ENCODE measurements around the gene ZCCHC24.

The ZCCHC24 gene

GRCh38 chr10:79409038-79409725, 36.2 kb downstream of the ZCCHC24 start:
- no CpG with 5 or more reads among the region's 6 CpGs for WGBS (ENCODE audit: extremely low coverage, insufficient coverage, low lambda C conversion rate)
- peaks cover 3% of the 10 kb centered on the region for H3K4me1 ChIP-seq (ENCODE audit: control insufficient read depth, low read depth, low read length)
- no peak overlapping the region for H4K5ac ChIP-seq (ENCODE audit: low read length)
- H3K27ac ChIP-seq (ENCODE audit: low read depth, low read length) = no peak overlapping the region
- no peak overlapping the region for H3K9ac ChIP-seq (ENCODE audit: low read length)
- no peaks in the 10 kb centered on the region for H3K79me2 ChIP-seq (ENCODE audit: control insufficient read depth, insufficient read depth, low read length)
- no peak overlapping the region for H2BK15ac ChIP-seq (replicated peaks; ENCODE audit: low read depth)
- H4K8ac ChIP-seq (ENCODE audit: low read depth, low read length) = no peak overlapping the region
- H3K4me3 ChIP-seq (ENCODE audit: low read length) = no peak overlapping the region
- H2BK120ac ChIP-seq (ENCODE audit: low read depth, low read length) = no peak overlapping the region
- no peak overlapping the region for H3K4me2 ChIP-seq (ENCODE audit: low read length)
- H3K27me3 ChIP-seq (ENCODE audit: insufficient read depth, low read length, poor library complexity) = no peaks in the 10 kb centered on the region
- no peak overlapping the region for H3K23ac ChIP-seq (ENCODE audit: low read length)
- DNase-seq = no peak
- no peaks in the 10 kb centered on the region for H3K36me3 ChIP-seq (ENCODE audit: control insufficient read depth, insufficient read depth, low read length)
- H2AK5ac ChIP-seq (ENCODE audit: low read length) = no peak overlapping the region
- H3K4ac ChIP-seq (ENCODE audit: low read depth, low read length) = no peak overlapping the region
- H3K79me1 ChIP-seq (ENCODE audit: low read length) = no peaks in the 10 kb centered on the region
- H3K56ac ChIP-seq (ENCODE audit: low read length) = no peak overlapping the region
- H3K18ac ChIP-seq (ENCODE audit: low read length) = no peak overlapping the region
- H2BK5ac ChIP-seq (ENCODE audit: low read length) = no peak overlapping the region

GRCh38 chr10:79407811-79408795, 37.3 kb downstream of the ZCCHC24 start:
- WGBS (ENCODE audit: extremely low coverage, insufficient coverage, low lambda C conversion rate) = no CpG with 5 or more reads among the region's 17 CpGs
- H2BK120ac ChIP-seq (ENCODE audit: low read depth, low read length) = no peak overlapping the region
- no peaks in the 10 kb centered on the region for H3K27me3 ChIP-seq (ENCODE audit: insufficient read depth, low read length, poor library complexity)
- no peaks in the 10 kb centered on the region for H3K36me3 ChIP-seq (ENCODE audit: control insufficient read depth, insufficient read depth, low read length)
- no peak overlapping the region for H3K4ac ChIP-seq (ENCODE audit: low read depth, low read length)
- no peak overlapping the region for H3K27ac ChIP-seq (ENCODE audit: low read depth, low read length)
- H2BK15ac ChIP-seq (replicated peaks; ENCODE audit: low read depth) = no peak overlapping the region
- no peak overlapping the region for H3K18ac ChIP-seq (ENCODE audit: low read length)
- H2AK5ac ChIP-seq (ENCODE audit: low read length) = no peak overlapping the region
- no peak overlapping the region for H3K56ac ChIP-seq (ENCODE audit: low read length)
- H2BK5ac ChIP-seq (ENCODE audit: low read length) = no peak overlapping the region
- H3K4me3 ChIP-seq (ENCODE audit: low read length) = no peak overlapping the region
- no peak for DNase-seq
- H3K4me2 ChIP-seq (ENCODE audit: low read length) = no peak overlapping the region
- no peak overlapping the region for H4K8ac ChIP-seq (ENCODE audit: low read depth, low read length)
- H4K5ac ChIP-seq (ENCODE audit: low read length) = no peak overlapping the region
- H3K79me2 ChIP-seq (ENCODE audit: control insufficient read depth, insufficient read depth, low read length) = no peaks in the 10 kb centered on the region
- H3K4me1 ChIP-seq (ENCODE audit: control insufficient read depth, low read depth, low read length) = peaks cover 10% of the 10 kb centered on the region
- no peak overlapping the region for H3K23ac ChIP-seq (ENCODE audit: low read length)
- H3K79me1 ChIP-seq (ENCODE audit: low read length) = no peaks in the 10 kb centered on the region
- no peak overlapping the region for H3K9ac ChIP-seq (ENCODE audit: low read length)

- Histone ChIP-seq H3K79me1 (ENCODE audit: low read length) (no peaks in the 10 kb centered on the region), H2BK5ac (ENCODE audit: low read length) (no peak overlapping the region), H3K9ac (ENCODE audit: low read length) (no peak overlapping the region), H3K4me3 (ENCODE audit: low read length) (no peak overlapping the region), H2BK15ac (replicated peaks; ENCODE audit: low read depth) (no peak overlapping the region), H3K56ac (ENCODE audit: low read length) (no peak overlapping the region), H4K5ac (ENCODE audit: low read length) (no peak overlapping the region), H3K27ac (ENCODE audit: low read depth, low read length) (no peak overlapping the region), H3K4me1 (ENCODE audit: control insufficient read depth, low read depth, low read length) (peaks cover 12% of the 10 kb centered on the region), H2AK5ac (ENCODE audit: low read length) (no peak overlapping the region), H3K23ac (ENCODE audit: low read length) (no peak overlapping the region), H3K79me2 (ENCODE audit: control insufficient read depth, insufficient read depth, low read length) (no peaks in the 10 kb centered on the region), H3K4ac (ENCODE audit: low read depth, low read length) (no peak overlapping the region), H3K36me3 (ENCODE audit: control insufficient read depth, insufficient read depth, low read length) (no peaks in the 10 kb centered on the region), H4K8ac (ENCODE audit: low read depth, low read length) (no peak overlapping the region), H2BK120ac (ENCODE audit: low read depth, low read length) (no peak overlapping the region), H3K4me2 (ENCODE audit: low read length) (no peak overlapping the region), H3K18ac (ENCODE audit: low read length) (no peak overlapping the region), H3K27me3 (ENCODE audit: insufficient read depth, low read length, poor library complexity) (no peaks in the 10 kb centered on the region)
- WGBS (ENCODE audit: extremely low coverage, insufficient coverage, low lambda C conversion rate) = no CpG with 5 or more reads among the region's 9 CpGs
- no peak for DNase-seq
Observed at GRCh38 chr10:79407423-79407796, 38.0 kb downstream of the ZCCHC24 start.

- Histone ChIP-seq H2BK5ac (ENCODE audit: low read length) (no peak overlapping the region), H3K36me3 (ENCODE audit: control insufficient read depth, insufficient read depth, low read length) (no peaks in the 10 kb centered on the region), H3K27me3 (ENCODE audit: insufficient read depth, low read length, poor library complexity) (no peaks in the 10 kb centered on the region), H2BK15ac (replicated peaks; ENCODE audit: low read depth) (no peak overlapping the region), H3K23ac (ENCODE audit: low read length) (no peak overlapping the region), H2AK5ac (ENCODE audit: low read length) (no peak overlapping the region), H3K79me2 (ENCODE audit: control insufficient read depth, insufficient read depth, low read length) (no peaks in the 10 kb centered on the region), H3K18ac (ENCODE audit: low read length) (no peak overlapping the region), H3K56ac (ENCODE audit: low read length) (no peak overlapping the region), H3K27ac (ENCODE audit: low read depth, low read length) (no peak overlapping the region), H4K8ac (ENCODE audit: low read depth, low read length) (no peak overlapping the region), H2BK120ac (ENCODE audit: low read depth, low read length) (no peak overlapping the region), H4K5ac (ENCODE audit: low read length) (no peak overlapping the region), H3K4ac (ENCODE audit: low read depth, low read length) (no peak overlapping the region), H3K9ac (ENCODE audit: low read length) (no peak overlapping the region), H3K4me2 (ENCODE audit: low read length) (no peak overlapping the region), H3K4me3 (ENCODE audit: low read length) (no peak overlapping the region), H3K4me1 (ENCODE audit: control insufficient read depth, low read depth, low read length) (peaks cover 12% of the 10 kb centered on the region), H3K79me1 (ENCODE audit: low read length) (no peaks in the 10 kb centered on the region)
- DNase-seq = no peak
- WGBS (ENCODE audit: extremely low coverage, insufficient coverage, low lambda C conversion rate) = no CpG with 5 or more reads among the region's 13 CpGs
Observed at GRCh38 chr10:79406683-79407422, 38.6 kb downstream of the ZCCHC24 start.

GRCh38 chr10:79405995-79406515, 39.4 kb downstream of the ZCCHC24 start:
- Histone ChIP-seq H3K36me3 (ENCODE audit: control insufficient read depth, insufficient read depth, low read length) (no peaks in the 10 kb centered on the region), H2BK120ac (ENCODE audit: low read depth, low read length) (no peak overlapping the region), H3K79me1 (ENCODE audit: low read length) (no peaks in the 10 kb centered on the region), H3K4me2 (ENCODE audit: low read length) (no peak overlapping the region), H2BK5ac (ENCODE audit: low read length) (no peak overlapping the region), H2BK15ac (replicated peaks; ENCODE audit: low read depth) (no peak overlapping the region), H4K8ac (ENCODE audit: low read depth, low read length) (no peak overlapping the region), H3K27me3 (ENCODE audit: insufficient read depth, low read length, poor library complexity) (no peaks in the 10 kb centered on the region), H4K5ac (ENCODE audit: low read length) (no peak overlapping the region), H3K9ac (ENCODE audit: low read length) (no peak overlapping the region), H3K27ac (ENCODE audit: low read depth, low read length) (no peak overlapping the region), H3K79me2 (ENCODE audit: control insufficient read depth, insufficient read depth, low read length) (no peaks in the 10 kb centered on the region), H3K4me3 (ENCODE audit: low read length) (no peak overlapping the region), H3K4ac (ENCODE audit: low read depth, low read length) (no peak overlapping the region), H3K23ac (ENCODE audit: low read length) (no peak overlapping the region), H3K56ac (ENCODE audit: low read length) (no peak overlapping the region), H2AK5ac (ENCODE audit: low read length) (no peak overlapping the region), H3K18ac (ENCODE audit: low read length) (no peak overlapping the region), H3K4me1 (ENCODE audit: control insufficient read depth, low read depth, low read length) (peaks cover 12% of the 10 kb centered on the region)
- DNase-seq = no peak
- no CpG with 5 or more reads among the region's 8 CpGs for WGBS (ENCODE audit: extremely low coverage, insufficient coverage, low lambda C conversion rate)

Measured in mesendoderm (in vitro differentiated cells).